HepG2 (cell line): Measurements from ENCODE around the gene JADE2. TPM values are rescaled to one million over a fixed set of nuclear protein-coding genes. Genes with fewer than 3 reads are reported as not detected.

Experiments
- ATAC-seq: fragments of 200-7000 bp; cut with Tn5 transposase; 3 replicates; pipeline ENCODE4 v1.9.1; 2020; ENCODE audit warnings: mild to moderate bottlenecking, moderate library complexity
- BruUV-seq: library from RNA; stranded (reverse); fragments of 400-500 nt; replicated peaks from 2 replicates; lab custom pipeline; 2021; lab: Mats Ljungman, UMichigan
- CTCF ChIA-PET: fragments of 300-600 bp; formaldehyde crosslinking; extraction: SDS; loops from one replicate; lab custom pipeline; 2021; ENCODE audit warnings: low total read pairs, inconsistent platforms, low intra/inter-chr PET ratio; lab: Yijun Ruan, JAX
- POLR2A ChIA-PET: fragments of 350-600 bp; sonication (Branson Sonifier 250); formaldehyde crosslinking; loops from one replicate; lab custom pipeline; 2020; ENCODE audit warnings: antibody characterized with exemption, inconsistent platforms; lab: Yijun Ruan, JAX
- DNase-seq: peaks from one replicate; pipeline ENCODE4 v3.0.0-alpha.2; 2015; ENCODE audit warnings: low spot score
- FAIRE-seq: peaks from 3 replicates; lab custom pipeline; 2011; peaks lifted over from hg19 to GRCh38; lab: Jason Lieb, UNC
- H2AFZ ChIP-seq: one replicate; pipeline ENCODE4 v1.6.1; 2011; ENCODE audit warnings: low read length, inconsistent platforms
- H3K27ac ChIP-seq: fragments of 300-600 bp; 3 replicates; pipeline ENCODE4 v1.8.0; 2011; ENCODE audit warnings: mixed run types, mild to moderate bottlenecking, mixed read lengths, low read length, inconsistent platforms; ENCODE audit not compliant: insufficient read depth; ENCODE audit errors: extremely low read length
- H3K27me3 ChIP-seq, 2 experiments: fragments of 200-600 bp in 1 of 2; 2 replicates in 1 of 2; 3 replicates in 1 of 2; pipeline versions ENCODE4 v1.6.0 to v1.8.0; 2011; ENCODE audit warnings: low read length in 2 of 2, mild to moderate bottlenecking in 2 of 2, moderate library complexity in 2 of 2, inconsistent platforms in 1 of 2; ENCODE audit not compliant: insufficient read depth in 2 of 2, control insufficient read depth in 1 of 2
- H3K36me3 ChIP-seq, 2 experiments: fragments of 200-600 bp in 1 of 2; replicated peaks in 1 of 2; 2 replicates in 1 of 2; 3 replicates in 1 of 2; pipeline versions ENCODE4 v1.5.1 to v1.8.0; 2011; ENCODE audit warnings: low read length in 2 of 2, inconsistent platforms in 1 of 2; ENCODE audit not compliant: insufficient read depth in 2 of 2, control insufficient read depth in 1 of 2
- H3K4me1 ChIP-seq: 2 replicates; pipeline ENCODE4 v1.5.1; 2012; ENCODE audit warnings: low read length, inconsistent platforms; ENCODE audit not compliant: insufficient read depth
- H3K4me2 ChIP-seq: 2 replicates; pipeline ENCODE4 v1.6.0; 2011; ENCODE audit warnings: low read depth, low read length, inconsistent platforms
- H3K4me3 ChIP-seq, 3 experiments: fragments of 200-600 bp in 1 of 3; sonication (generic), shearing (Covaris generic) in 1 of 3; replicated peaks in 1 of 3; 2 replicates each; pipeline ENCODE4 v1.5.1; 2011 to 2016; ENCODE audit warnings: low read length in 3 of 3, inconsistent platforms in 2 of 3, low read depth in 2 of 3, mild to moderate bottlenecking in 2 of 3, control low read depth in 1 of 3, mixed read lengths in 1 of 3; ENCODE audit not compliant: insufficient read depth in 1 of 3
- H3K79me2 ChIP-seq: one replicate; pipeline ENCODE4 v1.6.1; 2011; ENCODE audit warnings: low read length, inconsistent platforms; ENCODE audit not compliant: insufficient read depth
- H3K9ac ChIP-seq: 2 replicates; pipeline ENCODE4 v1.6.0; 2011; ENCODE audit warnings: mild to moderate bottlenecking, low read depth, low read length, inconsistent platforms; ENCODE audit not compliant: insufficient read depth
- H3K9me3 ChIP-seq: 2 replicates; pipeline ENCODE4 v1.5.1; 2012; ENCODE audit warnings: mild to moderate bottlenecking, low read length
- H4K20me1 ChIP-seq: 2 replicates; pipeline ENCODE4 v1.6.0; 2011; ENCODE audit warnings: inconsistent platforms, mild to moderate bottlenecking, low read length, moderate library complexity; ENCODE audit not compliant: insufficient read depth
- FOXA3 ChIP-seq: IDR thresholded peaks from 2 replicates; pipeline ENCODE4 v1.6.1; 2016; ENCODE audit warnings: missing genetic modification reagents, missing compliant biosample characterization
- FOXO1 ChIP-seq: sonication (generic); formaldehyde crosslinking; IDR thresholded peaks from 2 replicates; pipeline ENCODE4 v1.4.0; 2020; ENCODE audit warnings: missing genetic modification reagents
- MTF2 ChIP-seq: sonication (generic); formaldehyde crosslinking; IDR thresholded peaks from 2 replicates; pipeline ENCODE4 v1.5.0; 2020; ENCODE audit warnings: missing genetic modification reagents, borderline replicate concordance
- NFRKB ChIP-seq: fragments of 450-650 bp; IDR thresholded peaks from 2 replicates; pipeline ENCODE4 v1.6.1; 2017
- ZNF326 ChIP-seq: sonication (generic); formaldehyde crosslinking; IDR thresholded peaks from 2 replicates; pipeline ENCODE4 v1.4.0; 2020; ENCODE audit warnings: missing genetic modification reagents, borderline replicate concordance
- ZSCAN31 ChIP-seq: sonication (generic); formaldehyde crosslinking; IDR thresholded peaks from 2 replicates; pipeline ENCODE4 v1.5.0; 2020; ENCODE audit warnings: low read depth, mild to moderate bottlenecking, missing genetic modification reagents
- WGBS: methylation state at CpG from one replicate; pipeline ENCODE4 v1.1.6; 2017; ENCODE audit warnings: low lambda C conversion rate; 5-methylcytosine and 5-hydroxymethylcytosine counted together
- in situ Hi-C: cut with HindIII; loops from 2 replicates; pipeline ENCODE4 v1.10.0; 2017; ENCODE audit warnings: low pct_unique_long_range_greater_than_20kb; ENCODE audit not compliant: extremely low pct_ligation_motif_present
- intact Hi-C: fragments of 100-400 bp; cut with micrococcal nuclease; formaldehyde crosslinking; loops from one replicate; pipeline ENCODE4 v1.10.0; 2022; ENCODE audit not compliant: unreplicated experiment
- polyA plus RNA-seq, 8 experiments: library from polyadenylated mRNA; depleted of rRNA in 3 of 8; stranded (reverse) in 7 of 8; unstranded in 1 of 8; fragments of >200 nt; fragmentation: Illumina TruSeq in 4 of 8; extraction: Trizol in 4 of 8; gene quantifications; 2 replicates each; pipeline versions ENCODE4 v1.2.1 to v1.2.3, GENCODE V29; 2011 to 2016; ENCODE audit warnings: low read depth in 4 of 8, missing spikeins in 1 of 8, mixed read lengths in 1 of 8; ENCODE audit not compliant: insufficient read depth in 1 of 8
- total RNA-seq, 5 experiments: library from RNA; depleted of rRNA; stranded (reverse); fragments of >200 nt; fragmentation: Illumina TruSeq; extraction: Trizol; gene quantifications; 2 replicates each; pipeline ENCODE4 v1.2.3, GENCODE V29; 2016; ENCODE audit warnings: low read depth in 1 of 5
- TF ChIP-seq, protein P1 (sequence below): sonication (generic); formaldehyde crosslinking; IDR thresholded peaks from 2 replicates; pipeline ENCODE4 v1.5.0; 2020; ENCODE audit warnings: missing genetic modification reagents, mild to moderate bottlenecking, borderline replicate concordance
- TF ChIP-seq, protein P2 (sequence below): sonication (generic); formaldehyde crosslinking; IDR thresholded peaks from 2 replicates; pipeline ENCODE4 v1.4.0; 2020; ENCODE audit warnings: missing genetic modification reagents

JADE2 gene
- total and polyA plus RNA-seq, 2 of the 13 experiments (the other 11 are each of a cell fraction or from before 2014, with no cell fraction given): 7.5 to 15.1 TPM

- TF ChIP-seq, protein P1, sequence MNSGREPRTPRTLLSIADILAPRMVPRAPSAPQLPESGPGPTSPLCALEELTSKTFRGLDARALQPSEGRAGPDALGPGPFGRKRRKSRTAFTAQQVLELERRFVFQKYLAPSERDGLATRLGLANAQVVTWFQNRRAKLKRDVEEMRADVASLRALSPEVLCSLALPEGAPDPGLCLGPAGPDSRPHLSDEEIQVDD (CRISPR knock-in tag): no peak
- TF ChIP-seq ZNF326 (CRISPR knock-in tag) (no peak), ZSCAN31 (no peak), FOXA3 (CRISPR knock-in tag) (no peak), NFRKB (no peak)
Observed at GRCh38 chr5:134582281-134582680, 56.8 kb downstream of the JADE2 start (continued).

DNA sequence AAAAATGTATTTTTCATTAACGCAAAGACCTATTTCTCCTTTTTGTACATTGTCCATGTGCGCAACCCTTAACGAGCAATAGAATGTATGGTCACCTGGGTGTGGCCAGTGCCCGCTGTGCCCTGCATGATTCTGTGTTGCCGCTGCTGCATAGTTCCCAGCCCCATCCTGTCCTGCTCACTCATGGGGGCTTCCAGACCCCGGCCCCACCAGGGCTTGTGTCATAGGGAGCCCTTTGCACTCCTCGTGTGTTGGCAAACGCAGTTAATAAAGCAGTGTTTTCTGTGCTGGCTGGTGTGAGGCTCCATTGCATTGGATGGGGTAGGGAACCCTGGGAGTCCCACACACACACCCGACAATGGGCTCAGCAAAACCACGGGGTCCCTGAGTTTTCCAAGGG lies 57.5 kb downstream of the JADE2 start:
- ChIA-PET POLR2A (no interaction called here), CTCF (no interaction called here)
- no peaks in the 10 kb centered on the region for H3K79me2 ChIP-seq
- no peak for FAIRE-seq
- no TSS peak for BruUV-seq
- TF ChIP-seq FOXO1 (CRISPR knock-in tag): no peak
- TF ChIP-seq, protein P2, sequence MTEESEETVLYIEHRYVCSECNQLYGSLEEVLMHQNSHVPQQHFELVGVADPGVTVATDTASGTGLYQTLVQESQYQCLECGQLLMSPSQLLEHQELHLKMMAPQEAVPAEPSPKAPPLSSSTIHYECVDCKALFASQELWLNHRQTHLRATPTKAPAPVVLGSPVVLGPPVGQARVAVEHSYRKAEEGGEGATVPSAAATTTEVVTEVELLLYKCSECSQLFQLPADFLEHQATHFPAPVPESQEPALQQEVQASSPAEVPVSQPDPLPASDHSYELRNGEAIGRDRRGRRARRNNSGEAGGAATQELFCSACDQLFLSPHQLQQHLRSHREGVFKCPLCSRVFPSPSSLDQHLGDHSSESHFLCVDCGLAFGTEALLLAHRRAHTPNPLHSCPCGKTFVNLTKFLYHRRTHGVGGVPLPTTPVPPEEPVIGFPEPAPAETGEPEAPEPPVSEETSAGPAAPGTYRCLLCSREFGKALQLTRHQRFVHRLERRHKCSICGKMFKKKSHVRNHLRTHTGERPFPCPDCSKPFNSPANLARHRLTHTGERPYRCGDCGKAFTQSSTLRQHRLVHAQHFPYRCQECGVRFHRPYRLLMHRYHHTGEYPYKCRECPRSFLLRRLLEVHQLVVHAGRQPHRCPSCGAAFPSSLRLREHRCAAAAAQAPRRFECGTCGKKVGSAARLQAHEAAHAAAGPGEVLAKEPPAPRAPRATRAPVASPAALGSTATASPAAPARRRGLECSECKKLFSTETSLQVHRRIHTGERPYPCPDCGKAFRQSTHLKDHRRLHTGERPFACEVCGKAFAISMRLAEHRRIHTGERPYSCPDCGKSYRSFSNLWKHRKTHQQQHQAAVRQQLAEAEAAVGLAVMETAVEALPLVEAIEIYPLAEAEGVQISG (CRISPR knock-in tag): no peak
- TF ChIP-seq MTF2 (CRISPR knock-in tag): no peak
- no peak overlapping the region for H2AFZ ChIP-seq
- WGBS: 87% methylated on average over 7 of the region's 10 CpGs
- no peak overlapping the region for H3K4me2 ChIP-seq
- H3K36me3 ChIP-seq: peaks cover 7 to 18% of the 10 kb centered on the region in 2 experiments; a peak in 3 of 5 replicates
- H3K4me1 ChIP-seq: no peaks in the 10 kb centered on the region
- intact Hi-C loops: no loop called here
- no peaks in the 10 kb centered on the region for H3K9me3 ChIP-seq
- no peaks in the 10 kb centered on the region for H3K27me3 ChIP-seq
- in situ Hi-C loops: loop anchor here (25.0 kb wide), 1 partner anchor 396 kb away; the partner anchor contains the start of gene SKP1
- H3K4me3 ChIP-seq: no peak overlapping the region
- H3K9ac ChIP-seq: no peak overlapping the region
- DNase-seq: no peak
- no peak for ATAC-seq
- H4K20me1 ChIP-seq: no peaks in the 10 kb centered on the region
- H3K27ac ChIP-seq: no peak overlapping the region
